Immature natural killer cell (primary cell): Measurements from ENCODE around the gene HEPHL1. TPM values are rescaled to one million over a fixed set of nuclear protein-coding genes. Genes with fewer than 3 reads are reported as not detected.

Experiments
- DNase-seq, 3 donors: peaks; one replicate each; pipeline ENCODE4 v3.0.0; 2022; ENCODE audit warnings: mixed read lengths in 1 of 3
- H3K27ac Mint-ChIP-seq, 6 donors: one replicate each; pipeline ENCODE4 v1.8.0; 2020; ENCODE audit warnings: mixed read lengths in 6 of 6, mild to moderate bottlenecking in 5 of 6, inconsistent platforms in 4 of 6, moderate library complexity in 3 of 6
- H3K27me3 Mint-ChIP-seq, 3 donors: one replicate each; pipeline ENCODE4 v1.8.0; 2020 to 2021; ENCODE audit warnings: low read depth in 3 of 3, mild to moderate bottlenecking in 3 of 3, mixed read lengths in 3 of 3, moderate library complexity in 3 of 3, inconsistent platforms in 1 of 3
- H3K36me3 Mint-ChIP-seq, 3 donors: one replicate each; pipeline ENCODE4 v1.8.0; 2020; ENCODE audit warnings: mixed read lengths in 3 of 3, inconsistent platforms in 2 of 3, mild to moderate bottlenecking in 2 of 3
- H3K4me1 Mint-ChIP-seq, 2 donors: one replicate each; pipeline ENCODE4 v1.8.0; 2020; ENCODE audit warnings: inconsistent platforms in 2 of 2, mild to moderate bottlenecking in 2 of 2, mixed read lengths in 2 of 2, moderate library complexity in 1 of 2
- H3K4me3 Mint-ChIP-seq, 5 donors: one replicate each; pipeline ENCODE4 v1.8.0; 2020; ENCODE audit warnings: mild to moderate bottlenecking in 5 of 5, mixed read lengths in 5 of 5, inconsistent platforms in 3 of 5, moderate library complexity in 3 of 5
- H3K9me3 Mint-ChIP-seq, 6 donors: one replicate each; pipeline ENCODE4 v1.8.0; 2020; ENCODE audit warnings: mild to moderate bottlenecking in 6 of 6, mixed read lengths in 6 of 6, inconsistent platforms in 4 of 6, moderate library complexity in 3 of 6
- polyA plus RNA-seq, 3 donors: library from polyadenylated mRNA; unstranded; fragments of 300-500 nt; fragmentation: Illumina TruSeq; gene quantifications; one replicate each; pipeline ENCODE4 v1.2.3, GENCODE V29; 2021

The HEPHL1 gene
- polyA plus RNA-seq, 3 donors from 2014 or later: not detected

- peaks cover 0 to 8% (median 0%) of the 10 kb centered on the region in 6 donors for H3K9me3 Mint-ChIP-seq
Observed at GRCh38 chr11:94000659-94001058, 20.5 kb upstream of the HEPHL1 start.

GRCh38 chr11:94002226-94002625 lies 18.9 kb upstream of the HEPHL1 start:
- Mint-ChIP-seq H3K36me3 (no peaks in the 10 kb centered on the region), H3K4me1 (no peaks in the 10 kb centered on the region), H3K27ac (no peak overlapping the region), H3K27me3 (peaks cover 0 to 5% (median 0%) of the 10 kb centered on the region in 3 donors), H3K4me3 (no peak overlapping the region), H3K9me3 (peaks cover 0 to 8% (median 0%) of the 10 kb centered on the region in 6 donors)
- no peak for DNase-seq

More at GRCh38 chr11:94000659-94001058, 20.5 kb upstream of the HEPHL1 start:
- Mint-ChIP-seq H3K27ac (no peak overlapping the region), H3K36me3 (no peaks in the 10 kb centered on the region), H3K27me3 (peaks cover 0 to 3% (median 0%) of the 10 kb centered on the region in 3 donors), H3K4me1 (no peaks in the 10 kb centered on the region), H3K4me3 (no peak overlapping the region)
- DNase-seq: no peak

GRCh38 chr11:94007426-94007825 lies 13.7 kb upstream of the HEPHL1 start:
- no peak for DNase-seq
- no peaks in the 10 kb centered on the region for H3K4me1 Mint-ChIP-seq
- peaks cover 2 to 11% (median 9%) of the 10 kb centered on the region in 3 donors for H3K27me3 Mint-ChIP-seq
- no peak overlapping the region for H3K4me3 Mint-ChIP-seq
- H3K36me3 Mint-ChIP-seq: no peaks in the 10 kb centered on the region
- H3K9me3 Mint-ChIP-seq: peaks cover 0 to 12% (median 2%) of the 10 kb centered on the region in 6 donors
- H3K27ac Mint-ChIP-seq: no peak overlapping the region

- peaks cover 0 to 13% (median 2%) of the 10 kb centered on the region in 6 donors for H3K9me3 Mint-ChIP-seq
- H3K4me1 Mint-ChIP-seq: no peaks in the 10 kb centered on the region
- no peak overlapping the region for H3K4me3 Mint-ChIP-seq
- H3K36me3 Mint-ChIP-seq: no peaks in the 10 kb centered on the region
- no peak overlapping the region for H3K27ac Mint-ChIP-seq
- peaks cover 2 to 11% (median 9%) of the 10 kb centered on the region in 3 donors for H3K27me3 Mint-ChIP-seq
- DNase-seq: no peak
Observed at GRCh38 chr11:94007906-94008305, 13.2 kb upstream of the HEPHL1 start.

- peaks cover 2 to 11% (median 6%) of the 10 kb centered on the region in 3 donors for H3K27me3 Mint-ChIP-seq
- H3K4me1 Mint-ChIP-seq: no peaks in the 10 kb centered on the region
- no peaks in the 10 kb centered on the region for H3K36me3 Mint-ChIP-seq
- H3K4me3 Mint-ChIP-seq: no peak overlapping the region
- H3K9me3 Mint-ChIP-seq: peaks cover 0 to 13% (median 4%) of the 10 kb centered on the region in 6 donors
- no peak overlapping the region for H3K27ac Mint-ChIP-seq
- no peak for DNase-seq
Observed at GRCh38 chr11:94010136-94010535, 11.0 kb upstream of the HEPHL1 start.

- H3K9me3 Mint-ChIP-seq: peaks cover 0 to 15% (median 4%) of the 10 kb centered on the region in 6 donors
- no peaks in the 10 kb centered on the region for H3K4me1 Mint-ChIP-seq
- no peak overlapping the region for H3K27ac Mint-ChIP-seq
- H3K27me3 Mint-ChIP-seq: peaks cover 2 to 11% (median 6%) of the 10 kb centered on the region in 3 donors
- peaks cover 0 to 3% (median 0%) of the 10 kb centered on the region in 3 donors for H3K36me3 Mint-ChIP-seq
- H3K4me3 Mint-ChIP-seq: no peak overlapping the region
- no peak for DNase-seq
Observed at GRCh38 chr11:94011478-94011877, 9.7 kb upstream of the HEPHL1 start.

- H3K27me3 Mint-ChIP-seq: peaks cover 0 to 2% (median 0%) of the 10 kb centered on the region in 3 donors
- no peak for DNase-seq
- H3K9me3 Mint-ChIP-seq: peaks cover 0 to 9% (median 1%) of the 10 kb centered on the region in 6 donors
- no peak overlapping the region for H3K27ac Mint-ChIP-seq
- H3K36me3 Mint-ChIP-seq: peaks cover 0 to 3% (median 0%) of the 10 kb centered on the region in 3 donors
- no peaks in the 10 kb centered on the region for H3K4me1 Mint-ChIP-seq
- no peak overlapping the region for H3K4me3 Mint-ChIP-seq
Observed at GRCh38 chr11:94017446-94017845, 3.7 kb upstream of the HEPHL1 start.

- no peak for DNase-seq
- no peak overlapping the region for H3K4me3 Mint-ChIP-seq
- no peak overlapping the region for H3K27ac Mint-ChIP-seq
- H3K9me3 Mint-ChIP-seq: peaks cover 0 to 4% (median 0%) of the 10 kb centered on the region in 6 donors
- peaks cover 0 to 2% (median 0%) of the 10 kb centered on the region in 3 donors for H3K27me3 Mint-ChIP-seq
- H3K36me3 Mint-ChIP-seq: peaks cover 0 to 3% (median 0%) of the 10 kb centered on the region in 3 donors
- H3K4me1 Mint-ChIP-seq: no peaks in the 10 kb centered on the region
Observed at GRCh38 chr11:94018721-94019120, 2.4 kb upstream of the HEPHL1 start.

- no peaks in the 10 kb centered on the region for H3K4me1 Mint-ChIP-seq
- H3K36me3 Mint-ChIP-seq: no peaks in the 10 kb centered on the region
- no peak overlapping the region for H3K4me3 Mint-ChIP-seq
- peaks cover 0 to 8% (median 0%) of the 10 kb centered on the region in 6 donors for H3K9me3 Mint-ChIP-seq
- no peak for DNase-seq
- H3K27me3 Mint-ChIP-seq: peaks cover 0 to 2% (median 0%) of the 10 kb centered on the region in 3 donors
- no peak overlapping the region for H3K27ac Mint-ChIP-seq
Observed at GRCh38 chr11:94023856-94024255, 2.7 kb downstream of the HEPHL1 start.

- no peak overlapping the region for H3K27ac Mint-ChIP-seq
- no peaks in the 10 kb centered on the region for H3K36me3 Mint-ChIP-seq
- peaks cover 0 to 2% (median 0%) of the 10 kb centered on the region in 3 donors for H3K27me3 Mint-ChIP-seq
- no peaks in the 10 kb centered on the region for H3K4me1 Mint-ChIP-seq
- H3K9me3 Mint-ChIP-seq: peaks cover 0 to 8% (median 0%) of the 10 kb centered on the region in 6 donors
- no peak overlapping the region for H3K4me3 Mint-ChIP-seq
- no peak for DNase-seq
Observed at GRCh38 chr11:94024547-94024946, 3.4 kb downstream of the HEPHL1 start.

GRCh38 chr11:94025690-94026394 lies 4.7 kb downstream of the HEPHL1 start:
- H3K9me3 Mint-ChIP-seq: peaks cover 0 to 8% (median 0%) of the 10 kb centered on the region in 6 donors
- no peak overlapping the region for H3K4me3 Mint-ChIP-seq
- no peak for DNase-seq
- peaks cover 0 to 2% (median 1%) of the 10 kb centered on the region in 3 donors for H3K27me3 Mint-ChIP-seq
- no peaks in the 10 kb centered on the region for H3K36me3 Mint-ChIP-seq
- H3K27ac Mint-ChIP-seq: no peak overlapping the region
- no peaks in the 10 kb centered on the region for H3K4me1 Mint-ChIP-seq

- Mint-ChIP-seq H3K9me3 (peaks cover 0 to 8% (median 0%) of the 10 kb centered on the region in 6 donors), H3K27ac (no peak overlapping the region), H3K36me3 (no peaks in the 10 kb centered on the region), H3K27me3 (peaks cover 0 to 2% (median 1%) of the 10 kb centered on the region in 3 donors), H3K4me1 (no peaks in the 10 kb centered on the region), H3K4me3 (no peak overlapping the region)
- DNase-seq: no peak
Observed at GRCh38 chr11:94027210-94027609, 6.1 kb downstream of the HEPHL1 start.

- Mint-ChIP-seq H3K4me1 (no peaks in the 10 kb centered on the region), H3K27ac (no peak overlapping the region), H3K9me3 (peaks cover 0 to 10% (median 0%) of the 10 kb centered on the region in 6 donors), H3K27me3 (peaks cover 0 to 4% (median 1%) of the 10 kb centered on the region in 3 donors), H3K4me3 (no peak overlapping the region), H3K36me3 (no peaks in the 10 kb centered on the region)
- no peak for DNase-seq
Observed at GRCh38 chr11:94028436-94028835, 7.3 kb downstream of the HEPHL1 start.

- Mint-ChIP-seq H3K9me3 (peaks cover 0 to 10% (median 4%) of the 10 kb centered on the region in 6 donors), H3K36me3 (no peaks in the 10 kb centered on the region), H3K4me1 (no peaks in the 10 kb centered on the region), H3K4me3 (no peak overlapping the region), H3K27ac (no peak overlapping the region), H3K27me3 (peaks cover 0 to 2% (median 1%) of the 10 kb centered on the region in 3 donors)
- no peak for DNase-seq
Observed at GRCh38 chr11:94030059-94030458, 8.9 kb downstream of the HEPHL1 start.
